HG02571 (cell line): ENCODE results near the gene USP5.

Experiments
- ATAC-seq: cut with Tn5 transposase; IDR thresholded peaks from one replicate; pipeline ENCODE4 v1.9.1; 2021; ENCODE audit warnings: mild to moderate bottlenecking, moderate library complexity; ENCODE audit not compliant: unreplicated experiment

The USP5 gene, protein sequence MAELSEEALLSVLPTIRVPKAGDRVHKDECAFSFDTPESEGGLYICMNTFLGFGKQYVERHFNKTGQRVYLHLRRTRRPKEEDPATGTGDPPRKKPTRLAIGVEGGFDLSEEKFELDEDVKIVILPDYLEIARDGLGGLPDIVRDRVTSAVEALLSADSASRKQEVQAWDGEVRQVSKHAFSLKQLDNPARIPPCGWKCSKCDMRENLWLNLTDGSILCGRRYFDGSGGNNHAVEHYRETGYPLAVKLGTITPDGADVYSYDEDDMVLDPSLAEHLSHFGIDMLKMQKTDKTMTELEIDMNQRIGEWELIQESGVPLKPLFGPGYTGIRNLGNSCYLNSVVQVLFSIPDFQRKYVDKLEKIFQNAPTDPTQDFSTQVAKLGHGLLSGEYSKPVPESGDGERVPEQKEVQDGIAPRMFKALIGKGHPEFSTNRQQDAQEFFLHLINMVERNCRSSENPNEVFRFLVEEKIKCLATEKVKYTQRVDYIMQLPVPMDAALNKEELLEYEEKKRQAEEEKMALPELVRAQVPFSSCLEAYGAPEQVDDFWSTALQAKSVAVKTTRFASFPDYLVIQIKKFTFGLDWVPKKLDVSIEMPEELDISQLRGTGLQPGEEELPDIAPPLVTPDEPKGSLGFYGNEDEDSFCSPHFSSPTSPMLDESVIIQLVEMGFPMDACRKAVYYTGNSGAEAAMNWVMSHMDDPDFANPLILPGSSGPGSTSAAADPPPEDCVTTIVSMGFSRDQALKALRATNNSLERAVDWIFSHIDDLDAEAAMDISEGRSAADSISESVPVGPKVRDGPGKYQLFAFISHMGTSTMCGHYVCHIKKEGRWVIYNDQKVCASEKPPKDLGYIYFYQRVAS

DNA sequence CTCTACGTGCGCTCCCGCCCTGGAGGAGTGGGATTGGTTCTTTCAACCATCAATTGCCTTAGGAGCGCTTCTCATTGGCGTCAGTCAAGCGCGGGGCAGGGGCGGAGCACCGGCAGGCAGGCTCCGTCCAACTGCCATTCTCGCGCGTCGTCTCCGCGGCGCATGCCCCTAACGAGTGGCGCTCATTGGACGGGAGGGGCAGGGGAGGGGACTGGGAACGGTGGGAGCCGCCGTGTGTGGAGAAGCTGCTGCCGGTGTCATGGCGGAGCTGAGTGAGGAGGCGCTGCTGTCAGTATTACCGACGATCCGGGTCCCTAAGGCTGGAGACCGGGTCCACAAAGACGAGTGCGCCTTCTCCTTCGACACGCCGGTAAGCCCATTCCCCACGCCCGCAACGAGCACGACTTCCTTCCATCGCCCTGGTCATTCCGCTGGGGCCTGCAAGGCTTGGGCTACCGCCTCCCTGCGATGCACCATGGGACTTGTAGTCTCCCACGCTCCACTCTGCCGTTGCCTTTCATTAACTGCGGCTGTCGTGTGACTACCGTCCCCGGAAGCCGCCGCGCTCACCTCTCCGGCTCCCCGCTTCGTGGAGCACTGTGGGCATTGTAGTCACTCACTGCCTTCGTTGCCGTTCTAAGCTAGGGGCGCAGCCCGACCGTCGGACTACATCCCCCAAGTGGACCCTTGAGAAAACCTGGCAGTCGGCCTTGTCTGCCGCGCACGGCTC, at the start of gene USP5:
Gene USP5 (plus strand): TSS at position 230 of the 730 bp plus-strand sequence. CDS start 30 bp downstream, at position 260.
- ATAC-seq = peak; percentile 69

DNA sequence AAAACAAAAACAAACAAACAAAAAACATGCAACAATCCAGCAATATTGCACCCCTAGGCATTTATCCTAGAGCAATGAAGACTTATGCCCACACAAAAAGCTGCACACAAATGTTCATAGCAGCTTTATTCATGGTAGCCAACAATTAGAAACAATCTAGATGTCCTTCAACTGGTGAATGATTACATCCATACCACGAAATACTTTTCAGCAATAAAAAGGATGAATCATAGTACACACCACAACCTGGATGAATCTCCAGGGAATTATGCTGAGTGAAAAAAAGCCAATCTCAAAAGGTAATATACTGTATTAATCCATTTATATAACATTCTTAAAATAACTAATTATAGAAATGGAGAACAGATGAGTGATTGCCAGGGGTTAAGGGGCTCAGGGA, 44.8 kb upstream of the USP5 start:
- no peak for ATAC-seq

DNA sequence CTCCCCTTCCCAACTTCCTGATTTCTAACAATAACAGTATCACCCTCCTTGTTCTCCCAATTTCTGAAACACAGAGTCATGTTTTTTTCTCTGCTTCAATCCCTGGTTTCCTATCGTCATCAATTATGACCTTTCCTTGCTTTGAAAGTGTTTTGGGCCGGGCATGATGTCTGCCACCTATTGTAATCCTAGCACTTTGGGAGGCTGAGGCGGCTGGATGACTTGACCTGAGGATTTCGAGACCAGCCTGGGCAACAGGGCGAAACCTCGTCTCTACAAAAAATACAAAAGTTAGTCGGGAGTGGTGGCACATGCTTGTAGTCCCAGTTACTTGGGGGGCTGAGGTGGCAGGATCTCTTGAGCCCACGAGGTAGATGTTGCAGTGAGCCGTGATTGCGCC, 42.9 kb upstream of the USP5 start:
- no peak for ATAC-seq

DNA sequence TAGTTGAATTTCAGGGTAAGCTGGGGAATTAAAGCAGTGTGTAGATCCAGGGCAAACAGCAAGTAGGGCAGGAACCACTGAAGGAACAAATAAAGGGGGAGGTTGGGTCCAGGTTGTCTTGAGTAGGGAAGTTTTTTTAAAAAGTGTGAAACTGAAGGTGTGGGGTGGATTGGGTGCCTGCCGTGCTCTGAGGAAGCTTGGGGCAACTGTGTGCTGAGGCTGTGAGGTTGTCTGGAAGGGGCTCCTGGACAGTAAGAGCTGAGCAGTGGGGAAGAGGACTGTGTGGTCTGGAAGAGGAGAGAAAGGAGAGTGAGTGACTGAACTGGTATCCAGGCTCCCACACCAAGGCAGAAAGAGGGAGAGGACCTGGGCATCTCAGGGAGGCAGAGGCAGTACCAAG, 41.2 kb upstream of the USP5 start:
- no peak for ATAC-seq

DNA sequence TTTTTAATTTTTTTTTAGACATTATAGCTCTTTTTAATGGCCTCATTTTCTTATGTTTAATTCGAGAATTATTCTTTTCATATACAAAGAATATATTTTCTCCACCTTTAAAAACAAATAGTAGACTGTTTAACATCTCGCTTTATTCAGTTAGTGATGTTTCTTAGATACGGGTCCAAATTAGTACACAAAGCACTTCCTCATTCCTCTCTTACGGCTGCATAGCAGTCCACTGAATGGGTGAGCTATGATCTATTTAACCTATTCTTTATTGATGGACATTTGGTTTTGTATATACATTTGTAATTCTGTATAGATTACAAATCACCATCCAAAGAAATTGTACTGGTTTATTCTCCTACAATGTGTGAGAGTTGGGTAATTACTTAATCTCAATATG, 38.6 kb upstream of the USP5 start:
- no peak for ATAC-seq

DNA sequence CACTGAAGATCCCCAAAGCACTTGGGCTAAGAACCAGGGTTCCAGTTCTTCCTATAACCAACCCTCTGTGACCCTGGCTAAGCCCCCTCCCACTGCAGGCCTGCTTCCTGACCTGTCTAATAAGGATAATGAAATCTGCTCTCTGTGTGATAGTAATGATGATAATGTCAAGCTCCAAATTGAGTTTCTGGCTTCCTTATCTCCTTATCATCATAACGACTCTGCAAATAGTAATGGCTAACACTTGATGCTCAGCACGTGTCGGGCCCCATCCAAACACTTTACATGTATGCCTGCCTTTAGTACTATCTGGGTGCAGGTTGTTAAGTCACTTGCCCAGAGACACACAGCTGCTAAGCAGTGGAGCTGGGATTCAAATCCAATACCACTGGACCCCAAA, 35.4 kb upstream of the USP5 start:
- no peak for ATAC-seq

DNA sequence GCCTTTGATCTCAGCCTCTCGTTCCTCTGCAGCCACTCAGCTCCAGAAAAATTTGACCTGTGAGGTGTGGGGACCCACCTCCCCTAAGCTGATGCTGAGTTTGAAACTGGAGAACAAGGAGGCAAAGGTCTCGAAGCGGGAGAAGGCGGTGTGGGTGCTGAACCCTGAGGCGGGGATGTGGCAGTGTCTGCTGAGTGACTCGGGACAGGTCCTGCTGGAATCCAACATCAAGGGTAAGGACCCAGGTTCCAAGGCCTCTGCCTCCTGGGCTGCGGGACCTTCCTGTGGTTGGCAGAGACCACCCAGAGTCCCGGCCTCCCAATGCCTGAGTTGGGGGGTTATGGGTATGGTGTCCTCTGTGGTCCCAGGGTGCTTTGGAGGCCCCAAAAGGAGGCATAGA, 34.9 kb upstream of the USP5 start:
- ATAC-seq = no peak

DNA sequence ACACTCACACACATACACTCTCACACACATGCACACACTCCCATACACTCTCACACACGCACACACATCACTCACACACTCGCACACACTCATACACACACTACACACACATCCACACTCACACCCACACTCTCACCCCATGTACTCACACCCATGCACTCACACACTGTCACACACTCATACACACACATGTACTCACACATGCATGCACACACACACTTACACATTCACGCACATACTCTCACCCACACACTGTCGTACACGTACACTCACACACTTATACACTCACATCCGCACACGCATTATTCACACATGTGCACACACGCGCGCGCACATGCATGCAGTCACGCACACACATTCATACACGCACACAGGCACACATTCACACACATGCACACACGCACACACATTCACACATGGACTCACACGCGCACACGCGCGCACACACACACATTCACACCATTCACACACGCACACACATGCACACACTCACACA, 34.2 kb upstream of the USP5 start:
- ATAC-seq = no peak

DNA sequence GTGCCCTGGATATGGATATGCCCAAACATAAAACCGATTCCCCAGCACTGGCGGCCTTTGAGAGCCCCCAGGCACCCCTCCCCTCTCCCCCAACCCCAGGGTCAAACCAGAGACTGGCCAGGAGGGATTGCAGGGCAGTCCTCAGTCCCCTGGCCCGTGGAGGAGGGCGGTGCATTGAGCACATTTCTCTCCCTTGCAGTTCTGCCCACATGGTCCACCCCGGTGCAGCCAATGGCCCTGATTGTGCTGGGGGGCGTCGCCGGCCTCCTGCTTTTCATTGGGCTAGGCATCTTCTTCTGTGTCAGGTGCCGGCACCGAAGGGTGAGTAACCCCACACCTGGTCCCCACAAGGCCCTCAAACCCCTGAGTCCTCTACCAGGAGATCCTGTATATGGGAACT, 33.7 kb upstream of the USP5 start:
- ATAC-seq = no peak

DNA sequence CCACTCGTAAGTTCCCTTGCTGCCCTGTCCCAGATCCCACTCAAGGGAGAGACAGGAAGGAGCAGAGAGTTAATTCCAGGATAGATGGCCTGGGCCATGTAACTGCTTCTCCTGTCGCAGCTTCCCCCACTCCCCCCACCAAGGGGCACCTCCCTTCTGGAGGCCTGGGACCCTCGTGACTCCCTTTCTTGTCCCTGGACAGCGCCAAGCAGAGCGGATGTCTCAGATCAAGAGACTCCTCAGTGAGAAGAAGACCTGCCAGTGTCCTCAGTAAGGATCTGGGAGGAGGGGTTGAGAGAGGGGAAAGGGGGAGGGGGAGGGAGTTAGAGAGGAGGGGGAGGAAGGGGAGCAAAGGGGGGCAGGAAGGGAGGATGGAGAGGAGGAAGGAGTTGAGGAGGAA, 33.3 kb upstream of the USP5 start:
- no peak for ATAC-seq

DNA sequence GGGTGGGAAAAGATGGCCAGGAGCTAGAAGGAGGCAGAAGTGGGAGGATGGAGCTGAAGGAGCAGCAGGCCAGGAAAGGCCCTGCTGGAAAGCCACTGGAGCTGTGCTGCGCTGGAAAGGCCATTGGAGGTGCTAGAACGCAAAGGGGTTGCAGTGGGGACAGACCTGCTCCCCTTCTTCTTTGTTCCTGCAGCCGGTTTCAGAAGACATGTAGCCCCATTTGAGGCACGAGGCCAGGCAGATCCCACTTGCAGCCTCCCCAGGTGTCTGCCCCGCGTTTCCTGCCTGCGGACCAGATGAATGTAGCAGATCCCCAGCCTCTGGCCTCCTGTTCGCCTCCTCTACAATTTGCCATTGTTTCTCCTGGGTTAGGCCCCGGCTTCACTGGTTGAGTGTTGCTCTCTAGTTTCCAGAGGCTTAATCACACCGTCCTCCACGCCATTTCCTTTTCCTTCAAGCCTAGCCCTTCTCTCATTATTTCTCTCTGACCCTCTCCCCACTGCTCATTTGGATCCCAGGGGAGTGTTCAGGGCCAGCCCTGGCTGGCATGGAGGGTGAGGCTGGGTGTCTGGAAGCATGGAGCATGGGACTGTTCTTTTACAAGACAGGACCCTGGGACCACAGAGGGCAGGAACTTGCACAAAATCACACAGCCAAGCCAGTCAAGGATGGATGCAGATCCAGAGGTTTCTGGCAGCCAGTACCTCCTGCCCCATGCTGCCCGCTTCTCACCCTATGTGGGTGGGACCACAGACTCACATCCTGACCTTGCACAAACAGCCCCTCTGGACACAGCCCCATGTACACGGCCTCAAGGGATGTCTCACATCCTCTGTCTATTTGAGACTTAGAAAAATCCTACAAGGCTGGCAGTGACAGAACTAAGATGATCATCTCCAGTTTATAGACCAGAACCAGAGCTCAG, 32.6 kb upstream of the USP5 start:
- no peak for ATAC-seq

DNA sequence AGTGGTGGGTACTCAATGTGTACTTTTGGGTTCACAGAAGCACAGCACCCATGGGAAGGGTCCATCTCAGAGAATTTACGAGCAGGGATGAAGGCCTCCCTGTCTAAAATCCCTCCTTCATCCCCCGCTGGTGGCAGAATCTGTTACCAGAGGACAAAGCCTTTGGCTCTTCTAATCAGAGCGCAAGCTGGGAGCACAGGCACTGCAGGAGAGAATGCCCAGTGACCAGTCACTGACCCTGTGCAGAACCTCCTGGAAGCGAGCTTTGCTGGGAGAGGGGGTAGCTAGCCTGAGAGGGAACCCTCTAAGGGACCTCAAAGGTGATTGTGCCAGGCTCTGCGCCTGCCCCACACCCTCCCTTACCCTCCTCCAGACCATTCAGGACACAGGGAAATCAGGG, 31.8 kb upstream of the USP5 start:
- no peak for ATAC-seq

DNA sequence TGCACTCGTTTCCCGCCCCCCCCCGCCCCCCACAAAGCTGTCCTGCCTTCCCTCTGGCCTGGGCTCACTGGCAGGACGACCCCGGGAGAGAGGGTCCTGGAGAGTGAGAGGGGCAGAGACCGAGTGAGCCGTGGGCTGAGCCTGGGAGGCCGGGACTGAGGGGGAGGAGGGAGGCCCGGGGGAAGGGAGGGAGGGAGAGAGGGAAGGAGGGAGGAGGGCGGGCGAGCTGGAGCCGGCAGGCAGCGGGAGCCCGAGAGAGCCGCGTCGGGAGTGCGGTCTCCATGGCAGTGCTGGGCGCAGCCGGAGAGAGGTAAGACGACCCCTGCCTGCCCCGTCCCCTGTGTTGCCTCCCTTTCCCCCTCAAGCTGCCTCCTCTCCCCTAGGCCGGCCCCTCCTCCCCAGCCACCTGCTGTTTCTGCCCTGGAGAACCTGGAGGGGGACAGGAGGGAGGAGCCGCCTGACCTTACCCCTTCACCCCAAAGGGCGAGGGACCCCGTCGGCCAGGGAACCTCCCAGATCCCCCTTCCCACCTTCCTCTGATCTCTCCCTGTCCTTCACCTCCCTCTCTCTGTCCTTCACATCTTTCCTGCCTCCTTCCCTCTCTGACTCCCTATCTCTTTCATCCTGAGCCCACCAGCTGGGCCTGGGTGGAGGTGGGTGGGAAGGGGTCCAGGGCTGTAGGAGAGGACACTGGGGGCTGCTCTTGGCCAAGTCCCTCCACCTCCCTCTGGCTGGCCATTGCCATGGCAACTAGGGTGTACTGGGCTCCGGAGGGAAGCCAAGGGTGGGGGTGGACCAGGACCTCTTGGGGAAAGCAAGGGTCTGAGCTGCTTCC, 30.1 kb upstream of the USP5 start, which contains the start of gene GPR162:
Gene GPR162 (plus strand): TSS at position 231 of the 835 bp plus-strand sequence. CDS start 2,078 bp downstream, outside the sequence.
- no peak for ATAC-seq

DNA sequence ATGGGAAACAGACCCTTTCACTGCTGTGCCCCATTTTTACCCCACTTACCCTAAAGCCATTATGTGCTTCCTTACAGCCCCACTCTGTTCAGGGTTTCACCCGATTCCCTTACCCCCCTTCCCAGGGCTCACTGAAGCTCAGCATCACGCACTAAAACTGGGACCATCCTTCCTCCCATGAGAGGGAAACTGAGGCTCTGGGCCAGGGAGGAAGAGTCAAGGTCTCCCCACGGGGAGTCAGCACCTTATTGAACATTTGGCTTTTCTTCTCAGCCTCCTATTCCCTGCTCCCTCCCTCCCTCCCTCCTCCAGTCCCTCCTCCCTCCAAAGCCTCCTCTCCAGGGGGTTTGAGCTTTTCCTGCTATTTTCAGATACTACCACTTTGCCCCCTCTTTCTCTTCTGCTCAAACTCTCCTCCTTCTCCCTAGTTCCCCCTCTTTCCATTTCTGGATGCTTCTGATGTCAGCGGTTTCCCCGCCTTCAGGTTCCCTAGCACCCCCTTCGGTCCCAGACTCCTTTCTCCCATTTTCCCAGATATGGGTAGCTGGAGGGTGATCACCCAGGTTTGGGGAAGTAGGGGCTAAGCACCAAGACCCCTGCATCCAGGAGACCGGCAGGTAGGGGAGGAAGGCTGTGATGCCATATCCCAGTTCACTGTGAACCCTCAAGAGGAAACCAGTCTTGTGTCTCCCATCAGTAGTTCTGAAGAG, 29.4 kb upstream of the USP5 start:
- no peak for ATAC-seq

DNA sequence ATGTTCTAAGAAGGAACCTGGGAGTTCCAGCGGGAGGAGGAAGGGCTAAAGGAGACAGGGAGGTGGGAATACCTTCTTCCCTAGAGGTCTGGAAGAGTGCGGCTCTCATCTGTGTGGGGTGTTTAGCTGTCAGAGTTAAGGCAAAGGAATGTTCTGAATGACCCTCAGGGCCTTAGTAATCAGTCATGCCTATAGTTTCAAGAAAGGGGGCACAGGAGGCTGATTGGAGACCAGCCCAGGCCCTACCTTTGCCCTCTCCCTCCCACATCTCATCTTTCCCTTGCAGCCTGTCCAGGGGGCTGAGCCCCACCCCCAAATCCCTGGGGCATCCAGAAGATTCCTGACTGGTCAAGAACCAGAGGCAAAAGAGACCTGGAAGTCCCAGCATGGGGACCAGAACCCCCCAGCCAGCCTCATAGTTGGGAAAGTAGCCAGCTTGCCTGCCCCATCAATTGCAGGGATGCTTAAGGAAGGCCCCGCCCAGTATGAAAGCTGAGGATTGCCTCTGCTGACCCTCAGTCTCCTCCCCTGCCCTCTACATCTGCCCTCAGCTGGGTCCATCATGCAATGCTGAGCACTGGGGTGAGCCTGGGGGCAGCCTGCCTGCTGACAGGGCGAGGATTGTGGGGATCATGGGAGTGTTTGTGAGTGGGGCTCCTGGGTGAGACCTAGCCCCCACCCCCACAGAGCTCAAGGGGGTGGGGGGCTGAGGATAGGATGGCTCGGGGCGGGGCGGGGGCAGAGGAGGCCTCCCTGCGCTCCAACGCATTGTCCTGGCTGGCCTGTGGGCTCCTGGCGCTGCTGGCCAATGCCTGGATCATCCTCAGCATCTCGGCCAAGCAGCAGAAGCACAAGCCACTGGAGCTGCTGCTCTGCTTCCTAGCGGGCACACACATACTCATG, 28.5 kb upstream of the USP5 start:
- no peak for ATAC-seq

DNA sequence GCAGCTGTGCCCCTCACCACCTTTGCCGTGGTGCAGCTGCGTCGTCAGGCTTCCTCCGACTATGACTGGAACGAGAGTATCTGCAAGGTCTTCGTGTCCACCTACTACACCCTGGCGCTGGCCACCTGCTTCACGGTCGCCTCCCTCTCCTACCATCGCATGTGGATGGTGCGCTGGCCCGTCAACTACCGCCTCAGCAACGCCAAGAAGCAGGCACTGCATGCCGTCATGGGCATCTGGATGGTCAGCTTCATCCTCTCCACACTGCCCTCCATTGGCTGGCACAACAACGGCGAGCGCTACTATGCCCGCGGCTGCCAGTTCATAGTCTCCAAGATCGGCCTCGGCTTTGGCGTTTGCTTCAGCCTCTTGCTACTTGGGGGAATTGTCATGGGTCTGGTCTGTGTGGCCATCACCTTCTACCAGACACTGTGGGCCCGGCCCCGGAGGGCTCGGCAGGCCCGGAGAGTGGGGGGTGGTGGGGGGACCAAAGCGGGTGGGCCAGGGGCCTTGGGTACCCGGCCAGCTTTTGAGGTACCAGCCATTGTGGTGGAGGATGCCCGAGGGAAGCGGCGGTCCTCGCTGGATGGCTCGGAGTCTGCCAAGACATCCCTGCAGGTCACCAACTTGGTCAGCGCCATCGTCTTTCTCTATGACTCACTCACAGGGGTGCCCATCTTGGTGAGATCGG, 27.7 kb upstream of the USP5 start:
- ATAC-seq = no peak

DNA sequence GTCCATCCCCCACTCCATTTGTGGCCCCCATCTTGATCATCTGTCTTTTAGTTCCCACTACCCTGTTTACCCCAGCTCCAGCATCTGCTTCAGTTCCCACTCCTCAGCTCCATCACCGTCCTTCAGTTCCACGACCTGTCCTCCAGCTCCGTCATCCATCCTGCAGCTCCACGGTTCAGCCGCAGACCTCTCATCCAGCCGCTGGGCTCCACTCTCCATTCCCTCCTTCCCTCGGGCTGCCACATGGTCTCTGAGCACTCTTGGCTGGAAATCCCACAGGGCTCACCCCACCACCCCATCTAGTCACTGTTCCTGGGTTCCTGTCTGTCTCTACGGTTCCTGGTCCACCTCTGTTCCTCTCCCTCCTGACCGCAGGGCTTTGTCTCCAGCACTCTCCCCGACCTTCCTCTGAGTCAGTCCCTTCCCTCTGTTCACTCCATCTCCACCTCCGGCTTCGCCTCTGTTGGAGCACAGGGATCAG, 27.0 kb upstream of the USP5 start:
- no peak for ATAC-seq
